ENCODE results near the gene OPN3. TPM values are rescaled to one million over a fixed set of nuclear protein-coding genes. Genes with fewer than 3 reads are reported as not detected.

Gene OPN3
- polyA plus RNA-seq, 2 of the 4 experiments (the other 2 are of a cell fraction) = 41.0 to 144 TPM

- TF ChIP-seq KDM5A (IDR thresholded peaks at IDR 0.05) (no peak), HOXB13 (CRISPR knock-in tag; IDR thresholded peaks at IDR 0.05; ENCODE audit: low read depth) (no peak), HOXA7 (CRISPR knock-in tag; IDR thresholded peaks at IDR 0.05) (no peak), RFX5 (IDR thresholded peaks at IDR 0.05) (no peak), BHLHE40 (IDR thresholded peaks at IDR 0.05; ENCODE audit: low read depth, low read length) (no peak), FOXS1 (CRISPR knock-in tag; IDR thresholded peaks at IDR 0.05) (no peak), CHD2 (IDR thresholded peaks at IDR 0.05; ENCODE audit: low read length, partially characterized antibody) (no peak), HOXB5 (CRISPR knock-in tag; IDR thresholded peaks at IDR 0.05) (no peak), POLR2AphosphoS2 (conservative IDR thresholded peaks at IDR 0.05; ENCODE audit: low read length) (no peak), TFCP2L1 (CRISPR knock-in tag; IDR thresholded peaks at IDR 0.05) (no peak), PBX3 (IDR thresholded peaks at IDR 0.05) (no peak), CTCF (IDR thresholded peaks at IDR 0.05) (no peak), ELK1 (IDR thresholded peaks at IDR 0.05; ENCODE audit: low read depth, low read length) (no peak), PHF8 (IDR thresholded peaks at IDR 0.05; ENCODE audit: borderline replicate concordance, low read depth) (no peak), CBX2 (IDR thresholded peaks at IDR 0.05; ENCODE audit: borderline replicate concordance, low read depth) (no peak), E2F6 (IDR thresholded peaks at IDR 0.05; ENCODE audit: borderline replicate concordance, low read depth) (no peak)
- Histone ChIP-seq H3K9me3 (no peaks in the 10 kb centered on the region), H3K27ac (peak overlapping the region; percentile 58 to 84; a peak in 4 of 6 replicates), H3K4me3 (no peak overlapping the region), H3K4me1 (peaks cover 90% of the 10 kb centered on the region), H3K4me2 (no peak overlapping the region; the same call in 1 of the 3 replicates)
- ATAC-seq (no peak), FAIRE-seq (no peak), DNase-seq (ENCODE audit: low read depth in 1 of 2, low spot score in 1 of 2) (no peak)
- CTCF ChIA-PET = interaction anchor here (1.0 to 10.4 kb wide), 4 partner anchors 14 to 258 kb away, joined by 3 to 120 read pairs (median 36); no protein-coding TSS in a partner anchor
- POLR2A ChIA-PET = no interaction called here
These were observed 32.7 kb downstream of the OPN3 start for GRCh38 chr1:241607497-241607896.

GRCh38 chr1:241606544-241606943 lies 33.6 kb downstream of the OPN3 start:
- no peak overlapping the region for H3K4me3 ChIP-seq
- TF ChIP-seq ZC3H11A (IDR thresholded peaks at IDR 0.05) (peak; percentile 83), REST (IDR thresholded peaks at IDR 0.05) (no peak), FOSL2 (IDR thresholded peaks at IDR 0.05) (no peak), FOSL2 (CRISPR knock-in tag; IDR thresholded peaks at IDR 0.05) (peak; percentile 36; the same call in 1 of the 2 replicates), ATOH8 (CRISPR knock-in tag; IDR thresholded peaks at IDR 0.05; ENCODE audit: low read depth) (no peak), ZNF302 (CRISPR knock-in tag; IDR thresholded peaks at IDR 0.05) (no peak)
- WGBS (ENCODE audit: missing lambda C conversion rate) = 7% methylated on average over 5 of the region's 5 CpGs
- CTCF ChIA-PET = interaction anchor here (0.9 to 10.4 kb wide), 8 partner anchors 15 to 392 kb away, joined by 3 to 120 read pairs (median 4); partner anchors contain the start of gene MAP1LC3C
- FAIRE-seq (no peak), ATAC-seq (no peak), DNase-seq (ENCODE audit: low read depth in 1 of 2, low spot score in 1 of 2) (peak in 1 of 2 experiments; percentile 49)
- H3K4me1 ChIP-seq = peaks cover 80% of the 10 kb centered on the region
- POLR2A ChIA-PET = interaction anchor here (0.7 kb wide), 1 partner anchor 383 kb away, joined by 3 read pairs; no protein-coding TSS in a partner anchor
- peak overlapping the region; percentile 58 to 84 for H3K27ac ChIP-seq
- peak overlapping the region; percentile 39 for H3K4me2 ChIP-seq
- no peaks in the 10 kb centered on the region for H3K9me3 ChIP-seq
